GM20000 (cell line): ENCODE measurements around the gene PXT1.

Experiments used
- DNase-seq: peaks from one replicate; pipeline ENCODE4 v3.0.0; 2012; ENCODE audit warnings: low spot score
- CTCF ChIP-seq: IDR thresholded peaks from 2 replicates; pipeline ENCODE4 v1.5.1; 2012; ENCODE audit warnings: mild to moderate bottlenecking, control low read depth; ENCODE audit errors: extremely low read depth, missing control alignments

The PXT1 gene

GRCh38 chr6:36479256-36479655 is 36.6 kb upstream of the PXT1 start:
- no peak for TF ChIP-seq CTCF
- no peak for DNase-seq

- TF ChIP-seq CTCF: no peak
- no peak for DNase-seq
Observed at GRCh38 chr6:36478051-36478526, 35.4 kb upstream of the PXT1 start.

GRCh38 chr6:36469946-36470345 is 27.3 kb upstream of the PXT1 start:
- TF ChIP-seq CTCF: no peak
- DNase-seq: no peak

- no peak for TF ChIP-seq CTCF
- no peak for DNase-seq
Observed at GRCh38 chr6:36469148-36469661, 26.6 kb upstream of the PXT1 start.

GRCh38 chr6:36467625-36468024 is 25.0 kb upstream of the PXT1 start:
- no peak for DNase-seq
- TF ChIP-seq CTCF: no peak

GRCh38 chr6:36464233-36464632 is 21.6 kb upstream of the PXT1 start:
- DNase-seq: no peak
- no peak for TF ChIP-seq CTCF

- TF ChIP-seq CTCF: no peak
- no peak for DNase-seq
Observed at GRCh38 chr6:36463676-36464075, 21.0 kb upstream of the PXT1 start.
